Measurements from ENCODE around the gene EYS. TPM values are rescaled to one million over a fixed set of nuclear protein-coding genes. Genes with fewer than 3 reads are reported as not detected.

EYS gene
- total RNA-seq, 1 donor from 2014 or later = not detected

DNA sequence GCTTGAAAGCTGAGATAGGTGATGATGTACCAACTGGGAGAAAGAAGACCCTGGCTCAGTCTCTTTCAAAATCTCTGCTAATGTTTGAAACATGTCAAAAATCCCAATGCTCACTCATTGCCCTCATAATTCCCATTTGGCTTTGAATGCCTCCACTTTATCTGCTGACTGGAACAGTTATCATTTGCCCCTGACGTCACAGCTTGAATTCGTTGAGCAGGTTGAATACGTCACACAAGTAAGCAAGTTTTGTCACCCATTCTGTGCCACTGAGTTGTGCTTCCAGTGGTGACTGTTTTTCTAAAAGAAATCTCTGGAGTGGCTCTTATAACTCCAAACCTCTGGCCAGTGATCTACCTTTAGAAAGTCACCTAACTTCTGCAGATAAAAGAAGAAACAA lies 991.4 kb downstream of the EYS start:
- intact Hi-C loops (cut with micrococcal nuclease) = no loop called here
- DNase-seq = no peak
- ATAC-seq = no peak

GRCh38 chr6:64714073-64714472 lies 993.0 kb downstream of the EYS start:
- DNase-seq (no peak), ATAC-seq (no peak)
- intact Hi-C loops (cut with micrococcal nuclease) = no loop called here

DNA sequence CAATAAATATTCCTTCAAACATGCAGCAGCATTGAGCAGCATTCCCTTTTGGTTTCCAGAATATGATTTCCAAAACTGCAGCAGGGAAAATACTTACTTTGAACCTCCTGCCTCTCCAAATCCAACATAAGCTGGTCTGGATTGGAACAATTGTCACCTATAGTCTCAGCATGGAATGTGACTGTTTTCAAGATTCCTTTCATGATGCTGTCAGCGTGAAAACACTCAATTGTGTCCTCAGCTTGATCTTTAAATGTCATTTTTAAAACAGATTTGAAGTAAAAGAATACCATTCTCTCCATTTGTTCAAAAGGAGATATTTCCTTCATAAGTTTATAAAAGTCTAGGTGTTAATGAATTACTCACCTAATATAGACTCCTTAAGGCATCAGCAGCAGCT lies 993.9 kb downstream of the EYS start:
- DNase-seq = no peak
- no peak for ATAC-seq
- intact Hi-C loops (cut with micrococcal nuclease) = no loop called here

DNA sequence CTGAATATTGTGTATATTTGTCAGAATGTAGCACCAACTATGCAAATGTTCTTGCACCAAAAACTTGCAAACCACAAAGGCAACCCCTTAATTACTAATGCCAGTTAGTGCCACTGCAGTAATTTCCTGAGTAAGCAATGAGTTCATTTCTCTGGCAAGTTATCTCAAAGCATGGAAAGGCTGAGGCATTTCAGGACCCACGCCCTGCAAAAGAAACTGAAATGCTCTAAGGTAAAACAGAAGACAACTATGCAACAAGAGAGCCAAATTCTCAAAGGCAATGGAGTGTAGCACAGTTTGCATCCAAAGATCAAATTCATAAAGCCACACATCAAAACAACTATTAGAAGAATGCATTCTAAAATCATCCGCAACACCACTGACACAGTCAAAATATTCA lies 994.4 kb downstream of the EYS start:
- ATAC-seq (no peak), DNase-seq (no peak)
- intact Hi-C loops (cut with micrococcal nuclease) = no loop called here

DNA sequence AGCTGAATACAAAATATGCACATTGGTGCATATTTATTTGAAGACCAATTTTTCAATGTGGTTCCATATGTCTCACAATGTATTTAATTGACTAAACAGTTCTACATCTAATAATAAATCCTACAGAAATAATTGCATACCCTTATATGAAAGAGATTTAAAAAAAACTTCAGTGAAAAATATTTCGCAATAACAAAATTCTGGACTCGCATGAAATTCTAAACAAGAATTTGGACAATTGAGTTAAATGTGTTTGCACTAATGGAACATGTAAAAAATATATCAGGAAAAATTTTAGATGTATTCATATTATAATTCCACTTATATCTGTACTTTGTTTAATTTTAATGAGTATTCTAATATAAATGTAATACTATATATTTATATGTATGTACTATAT lies 1003.1 kb downstream of the EYS start:
- no peak for DNase-seq
- intact Hi-C loops (cut with micrococcal nuclease) = no loop called here
- ATAC-seq = no peak

DNA sequence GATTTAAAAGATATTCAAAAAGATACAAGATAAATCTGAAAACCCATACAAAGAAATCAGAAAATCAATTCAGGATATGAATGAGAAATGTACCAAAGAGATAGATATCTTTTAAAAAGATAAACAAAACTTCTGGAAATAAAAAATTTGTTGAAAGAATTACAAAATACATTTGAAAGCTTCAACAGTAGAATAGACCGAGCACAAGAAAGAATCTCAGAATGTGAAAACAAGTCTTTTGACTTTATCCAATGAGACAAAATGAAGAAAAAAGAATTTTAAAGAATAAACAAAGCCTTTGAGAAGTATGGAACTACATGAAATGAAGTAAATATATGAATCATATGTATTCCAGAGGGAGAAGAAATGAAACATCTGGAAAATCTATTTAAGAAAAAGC lies 1011.0 kb downstream of the EYS start:
- intact Hi-C loops (cut with micrococcal nuclease) = no loop called here
- DNase-seq = no peak
- no peak for ATAC-seq

DNA sequence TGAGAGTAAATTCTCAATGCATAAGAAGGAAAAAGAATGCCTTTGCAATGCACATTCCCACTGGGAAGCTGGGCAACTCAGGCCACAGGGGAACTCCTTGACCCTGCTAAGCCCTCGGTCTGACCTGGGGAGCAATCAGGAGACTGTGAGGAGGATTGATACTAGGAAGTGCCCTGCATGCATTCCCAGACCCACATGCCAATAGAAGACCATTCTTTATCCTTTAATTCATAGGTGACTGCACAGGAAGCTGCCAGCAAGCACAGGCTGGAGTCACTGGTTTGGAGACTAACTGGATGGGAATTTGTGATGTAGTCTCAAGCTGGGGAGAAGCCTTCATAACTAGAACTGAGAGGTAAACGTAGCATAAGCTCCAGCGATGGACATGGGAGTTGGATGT lies 1012.7 kb downstream of the EYS start:
- no peak for DNase-seq
- intact Hi-C loops (cut with micrococcal nuclease) = no loop called here
- no peak for ATAC-seq

- ATAC-seq = no peak
- no peak for DNase-seq
- intact Hi-C loops (cut with micrococcal nuclease) = no loop called here
These were observed 1016.0 kb downstream of the EYS start for GRCh38 chr6:64691064-64691463.

DNA sequence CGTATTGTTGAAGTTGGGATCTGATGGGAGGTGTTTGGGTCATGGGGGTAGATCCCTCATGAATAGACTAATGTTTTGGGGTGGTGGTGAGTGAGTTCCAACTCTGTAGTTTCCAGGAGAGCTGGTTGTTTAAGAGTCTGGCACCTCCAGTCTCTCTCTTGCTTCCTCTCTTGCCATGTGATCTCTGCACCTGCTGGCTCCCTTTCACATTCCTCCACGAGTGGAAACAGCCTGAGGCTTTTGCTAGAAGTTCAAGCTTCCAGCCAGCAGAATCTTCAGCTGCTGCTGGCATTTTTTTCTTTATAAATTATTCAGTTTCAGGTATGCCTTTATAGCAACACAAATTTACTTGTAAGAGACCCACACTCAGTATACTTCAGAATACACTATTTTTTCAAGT lies 1021.6 kb downstream of the EYS start:
- intact Hi-C loops (cut with micrococcal nuclease) = no loop called here
- no peak for DNase-seq
- no peak for ATAC-seq

GRCh38 chr6:64683682-64684081 lies 1023.3 kb downstream of the EYS start:
- intact Hi-C loops (cut with micrococcal nuclease) = no loop called here
- ATAC-seq = peak; percentile 30
- no peak for DNase-seq

GRCh38 chr6:64681416-64682160 lies 1025.4 kb downstream of the EYS start:
- intact Hi-C loops (cut with micrococcal nuclease) = no loop called here
- no peak for DNase-seq
- ATAC-seq = peak; percentile 46

- no peak for ATAC-seq
- intact Hi-C loops (cut with micrococcal nuclease) = no loop called here
- DNase-seq = no peak
These were observed 1026.6 kb downstream of the EYS start for GRCh38 chr6:64680446-64680845.

DNA sequence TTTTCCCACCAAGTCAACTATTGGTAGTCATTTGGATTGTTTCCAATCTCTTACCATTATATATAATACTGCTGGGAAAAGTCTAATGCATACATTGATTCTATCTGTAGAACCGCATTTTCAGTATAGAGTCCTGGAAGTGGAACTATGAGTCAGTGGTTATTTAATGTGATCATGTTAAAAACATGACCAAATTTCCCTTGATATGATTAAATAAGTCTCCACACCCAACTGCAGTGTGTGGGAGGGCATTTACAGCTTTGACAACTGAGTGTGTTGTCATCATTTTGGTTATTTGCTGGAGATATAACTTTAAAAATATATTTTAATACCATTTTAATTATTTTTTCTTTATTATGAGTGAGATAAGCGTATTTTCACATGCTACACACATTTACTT lies 1027.6 kb downstream of the EYS start:
- intact Hi-C loops (cut with micrococcal nuclease) = no loop called here
- ATAC-seq (no peak), DNase-seq (no peak)

- intact Hi-C loops (cut with micrococcal nuclease) = no loop called here
- DNase-seq (no peak), ATAC-seq (no peak)
These were observed 1034.4 kb downstream of the EYS start for GRCh38 chr6:64672651-64673050.

- intact Hi-C loops (cut with micrococcal nuclease) = no loop called here
- no peak for ATAC-seq
- no peak for DNase-seq
These were observed 1034.9 kb downstream of the EYS start for GRCh38 chr6:64672131-64672530.

DNA sequence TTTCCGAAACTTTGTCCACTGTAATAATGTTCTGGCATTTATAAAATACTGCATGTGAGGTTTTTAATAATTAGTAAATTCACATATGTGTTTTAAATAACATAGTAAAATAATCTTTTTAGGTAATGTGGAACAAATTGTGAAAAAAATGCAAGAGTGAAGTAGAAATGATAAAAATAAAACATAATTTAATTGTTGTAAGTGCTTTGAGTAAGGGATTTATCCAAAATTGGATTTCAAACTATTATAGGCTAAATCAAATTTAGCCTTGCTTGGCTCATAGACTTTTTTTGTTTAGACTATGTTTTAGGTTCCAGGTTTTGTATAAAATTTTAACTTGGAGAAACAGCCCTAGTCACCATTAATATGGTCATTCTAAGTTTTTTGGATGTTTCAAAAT lies 1041.9 kb downstream of the EYS start:
- DNase-seq (no peak), ATAC-seq (no peak)
- intact Hi-C loops (cut with micrococcal nuclease) = no loop called here

- intact Hi-C loops (cut with micrococcal nuclease) = no loop called here
- no peak for DNase-seq
- peak; percentile 24 for ATAC-seq
These were observed 1042.5 kb downstream of the EYS start for GRCh38 chr6:64664480-64664879.

- no peak for ATAC-seq
- DNase-seq = no peak
- intact Hi-C loops (cut with micrococcal nuclease) = no loop called here
These were observed 1063.0 kb downstream of the EYS start for GRCh38 chr6:64644024-64644423.

- intact Hi-C loops (cut with micrococcal nuclease) = no loop called here
- ATAC-seq (no peak), DNase-seq (no peak)
These were observed 1076.1 kb downstream of the EYS start for GRCh38 chr6:64630901-64631300.

DNA sequence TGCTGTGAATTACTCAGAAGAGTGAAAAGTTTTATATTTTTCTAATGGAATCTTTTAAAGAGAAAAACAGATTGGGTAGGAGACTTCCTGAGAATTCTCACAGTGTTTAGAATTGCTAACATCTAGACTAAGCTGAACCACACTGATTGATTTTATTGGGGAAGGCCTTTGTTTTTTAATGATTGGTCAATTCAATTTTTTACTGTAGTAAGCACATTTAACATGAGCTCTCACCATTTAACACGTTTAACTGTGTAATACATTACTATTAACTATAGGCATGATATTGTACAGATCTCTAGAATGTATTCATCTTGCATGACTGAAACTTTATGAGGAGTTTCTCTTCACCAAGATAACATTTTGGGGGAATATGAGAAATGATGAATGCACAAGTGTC lies 1084.1 kb downstream of the EYS start:
- no peak for ATAC-seq
- no peak for DNase-seq
- intact Hi-C loops (cut with micrococcal nuclease) = no loop called here

DNA sequence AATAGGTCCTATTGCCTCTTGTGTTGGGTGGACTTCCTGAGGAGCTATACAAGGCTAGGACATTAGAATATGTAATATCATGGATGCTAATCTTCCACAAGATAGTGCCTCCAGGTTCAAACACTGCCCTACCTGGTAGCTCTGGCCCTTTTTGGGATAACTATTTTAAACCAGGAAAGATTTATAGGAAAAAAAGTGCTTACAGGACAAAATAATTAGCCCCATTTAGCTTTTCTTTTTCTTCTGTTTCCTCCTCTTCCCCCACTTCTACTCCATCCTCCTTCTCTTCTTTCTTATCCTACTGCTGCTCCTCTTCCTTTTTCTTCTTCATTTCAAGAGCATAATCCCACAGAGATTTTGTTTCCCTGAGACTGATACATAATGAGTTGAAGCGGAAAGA lies 1104.0 kb downstream of the EYS start:
- intact Hi-C loops (cut with micrococcal nuclease) = no loop called here
- DNase-seq = no peak
- no peak for ATAC-seq

GRCh38 chr6:64591676-64592036 lies 1115.4 kb downstream of the EYS start:
- DNase-seq (no peak), ATAC-seq (peak; percentile 88)
- intact Hi-C loops (cut with micrococcal nuclease) = no loop called here
